Activated CD4-positive, alpha-beta T cell treated with anti-CD3 and anti-CD28 coated beads, Interleukin-2, amount 10 ng/mL, durations not matched to agents 24 days and 14 days (primary cell): ENCODE results near the gene SLC46A1. TPM values are rescaled to one million over a fixed set of nuclear protein-coding genes. Genes with fewer than 3 reads are reported as not detected.
A peak's percentile ranks its signal among the peaks of the same experiment; 100 is the strongest.

Source experiments
- DNase-seq: peaks from one replicate; pipeline ENCODE4 v3.0.0; 2022
- H3K27ac Mint-ChIP-seq: one replicate; pipeline ENCODE4 v1.8.0; 2022; ENCODE audit warnings: mild to moderate bottlenecking, mixed read lengths
- H3K27me3 Mint-ChIP-seq: one replicate; pipeline ENCODE4 v1.8.0; 2022; ENCODE audit warnings: mixed read lengths
- H3K36me3 Mint-ChIP-seq: one replicate; pipeline ENCODE4 v1.8.0; 2022; ENCODE audit warnings: low read depth, mild to moderate bottlenecking, mixed read lengths
- H3K4me1 Mint-ChIP-seq: one replicate; pipeline ENCODE4 v1.8.0; 2021; ENCODE audit warnings: mixed read lengths
- H3K4me3 Mint-ChIP-seq: one replicate; pipeline ENCODE4 v1.8.0; 2022; ENCODE audit warnings: mild to moderate bottlenecking, moderate library complexity, mixed read lengths
- H3K9me3 Mint-ChIP-seq: one replicate; pipeline ENCODE4 v1.8.0; 2021; ENCODE audit warnings: mixed read lengths
- intact Hi-C: fragments of 100-400 bp; cut with micrococcal nuclease; formaldehyde crosslinking; loops from one replicate; pipeline ENCODE4 v1.15.1; 2023
- total RNA-seq: library from RNA; stranded (reverse); gene quantifications from 2 replicates; pipeline ENCODE4 v1.2.3, GENCODE V29; 2022

Gene SLC46A1
- total RNA-seq, 1 donor from 2014 or later = 7.9 TPM

GRCh38 chr17:28415886-28416285 lies 9.9 kb upstream of the SLC46A1 start:
- Mint-ChIP-seq H3K27me3 (peaks cover 20% of the 10 kb centered on the region), H3K4me1 (peaks cover 2% of the 10 kb centered on the region), H3K4me3 (no peak overlapping the region), H3K36me3 (no peaks in the 10 kb centered on the region), H3K27ac (no peak overlapping the region), H3K9me3 (no peaks in the 10 kb centered on the region)
- no peak for DNase-seq
- intact Hi-C loops = loop anchor here (5.0 kb wide), 1 partner anchor 136 kb away; the partner anchor contains the start of gene UNC119

GRCh38 chr17:28413804-28414203 lies 7.8 kb upstream of the SLC46A1 start:
- no peak overlapping the region for H3K27ac Mint-ChIP-seq
- peaks cover 2% of the 10 kb centered on the region for H3K4me1 Mint-ChIP-seq
- no peak for DNase-seq
- no peaks in the 10 kb centered on the region for H3K9me3 Mint-ChIP-seq
- H3K27me3 Mint-ChIP-seq = peaks cover 22% of the 10 kb centered on the region
- intact Hi-C loops = no loop called here
- H3K36me3 Mint-ChIP-seq = no peaks in the 10 kb centered on the region
- H3K4me3 Mint-ChIP-seq = no peak overlapping the region

GRCh38 chr17:28412099-28412498 lies 6.1 kb upstream of the SLC46A1 start:
- no peak overlapping the region for H3K4me3 Mint-ChIP-seq

GRCh38 chr17:28407974-28408306 lies 1.9 kb upstream of the SLC46A1 start:
- peaks cover 3% of the 10 kb centered on the region for H3K36me3 Mint-ChIP-seq
- H3K9me3 Mint-ChIP-seq = no peaks in the 10 kb centered on the region
- no peak overlapping the region for H3K27ac Mint-ChIP-seq
- DNase-seq = no peak
- intact Hi-C loops = no loop called here
- H3K4me1 Mint-ChIP-seq = peaks cover 5% of the 10 kb centered on the region
- H3K27me3 Mint-ChIP-seq = peaks cover 15% of the 10 kb centered on the region
- no peak overlapping the region for H3K4me3 Mint-ChIP-seq

More at GRCh38 chr17:28412099-28412498, 6.1 kb upstream of the SLC46A1 start:
- no peaks in the 10 kb centered on the region for H3K36me3 Mint-ChIP-seq
- H3K27me3 Mint-ChIP-seq = peaks cover 22% of the 10 kb centered on the region
- intact Hi-C loops = no loop called here
- H3K27ac Mint-ChIP-seq = no peak overlapping the region
- no peaks in the 10 kb centered on the region for H3K9me3 Mint-ChIP-seq
- peaks cover 2% of the 10 kb centered on the region for H3K4me1 Mint-ChIP-seq
- no peak for DNase-seq

- Mint-ChIP-seq H3K27ac (no peak overlapping the region), H3K36me3 (peaks cover 3% of the 10 kb centered on the region), H3K9me3 (no peaks in the 10 kb centered on the region), H3K4me1 (peaks cover 5% of the 10 kb centered on the region), H3K27me3 (peaks cover 15% of the 10 kb centered on the region), H3K4me3 (peak overlapping the region; percentile 10)
- intact Hi-C loops = no loop called here
- DNase-seq = no peak
Measured at GRCh38 chr17:28407130-28407973, 1.3 kb upstream of the SLC46A1 start.

- Mint-ChIP-seq H3K36me3 (peaks cover 3% of the 10 kb centered on the region), H3K4me1 (peaks cover 7% of the 10 kb centered on the region), H3K27me3 (peaks cover 10% of the 10 kb centered on the region), H3K4me3 (peak overlapping the region; percentile 78), H3K9me3 (no peaks in the 10 kb centered on the region), H3K27ac (peak overlapping the region; percentile 39)
- intact Hi-C loops = no loop called here
- DNase-seq = no peak
Measured at GRCh38 chr17:28406473-28406814, 432 bp upstream of the SLC46A1 start.

- peaks cover 5% of the 10 kb centered on the region for H3K27me3 Mint-ChIP-seq
- peak overlapping the region; percentile 80 for H3K4me3 Mint-ChIP-seq
- H3K9me3 Mint-ChIP-seq = no peaks in the 10 kb centered on the region
- H3K27ac Mint-ChIP-seq = no peak overlapping the region
- DNase-seq = no peak
- H3K4me1 Mint-ChIP-seq = peaks cover 7% of the 10 kb centered on the region
- peaks cover 3% of the 10 kb centered on the region for H3K36me3 Mint-ChIP-seq
- intact Hi-C loops = no loop called here
Measured at GRCh38 chr17:28404812-28405570, 1.0 kb downstream of the SLC46A1 start.

GRCh38 chr17:28404461-28404811 lies 1.6 kb downstream of the SLC46A1 start:
- DNase-seq = no peak
- peaks cover 7% of the 10 kb centered on the region for H3K4me1 Mint-ChIP-seq
- peak overlapping the region; percentile 19 for H3K4me3 Mint-ChIP-seq
- no peak overlapping the region for H3K27ac Mint-ChIP-seq
- H3K9me3 Mint-ChIP-seq = no peaks in the 10 kb centered on the region
- peaks cover 3% of the 10 kb centered on the region for H3K36me3 Mint-ChIP-seq
- peaks cover 3% of the 10 kb centered on the region for H3K27me3 Mint-ChIP-seq
- intact Hi-C loops = no loop called here

GRCh38 chr17:28404007-28404406 lies 2.0 kb downstream of the SLC46A1 start:
- intact Hi-C loops = no loop called here
- Mint-ChIP-seq H3K4me1 (peaks cover 7% of the 10 kb centered on the region), H3K27me3 (peaks cover 2% of the 10 kb centered on the region)

GRCh38 chr17:28402844-28403243 lies 3.2 kb downstream of the SLC46A1 start:
- no peak overlapping the region for H3K27ac Mint-ChIP-seq
- H3K36me3 Mint-ChIP-seq = peaks cover 3% of the 10 kb centered on the region
- DNase-seq = no peak
- intact Hi-C loops = no loop called here
- no peak overlapping the region for H3K4me3 Mint-ChIP-seq
- peaks cover 7% of the 10 kb centered on the region for H3K4me1 Mint-ChIP-seq
- H3K27me3 Mint-ChIP-seq = peaks cover 2% of the 10 kb centered on the region
- no peaks in the 10 kb centered on the region for H3K9me3 Mint-ChIP-seq

More at GRCh38 chr17:28404007-28404406, 2.0 kb downstream of the SLC46A1 start:
- Mint-ChIP-seq H3K4me3 (no peak overlapping the region), H3K9me3 (no peaks in the 10 kb centered on the region), H3K36me3 (peaks cover 3% of the 10 kb centered on the region), H3K27ac (no peak overlapping the region)
- no peak for DNase-seq

- Mint-ChIP-seq H3K27ac (no peak overlapping the region), H3K4me3 (no peak overlapping the region), H3K9me3 (no peaks in the 10 kb centered on the region), H3K27me3 (peaks cover 2% of the 10 kb centered on the region), H3K4me1 (peaks cover 7% of the 10 kb centered on the region), H3K36me3 (peaks cover 3% of the 10 kb centered on the region)
- no peak for DNase-seq
- intact Hi-C loops = no loop called here
Measured at GRCh38 chr17:28402224-28402630, 3.8 kb downstream of the SLC46A1 start.

GRCh38 chr17:28399808-28400207 lies 6.2 kb downstream of the SLC46A1 start:
- H3K27me3 Mint-ChIP-seq = no peaks in the 10 kb centered on the region
- intact Hi-C loops = no loop called here
- H3K4me1 Mint-ChIP-seq = peaks cover 4% of the 10 kb centered on the region
- no peaks in the 10 kb centered on the region for H3K9me3 Mint-ChIP-seq
- no peak for DNase-seq
- peak overlapping the region; percentile 35 for H3K27ac Mint-ChIP-seq
- no peak overlapping the region for H3K4me3 Mint-ChIP-seq
- peaks cover 3% of the 10 kb centered on the region for H3K36me3 Mint-ChIP-seq

- Mint-ChIP-seq H3K9me3 (no peaks in the 10 kb centered on the region), H3K4me1 (peaks cover 6% of the 10 kb centered on the region), H3K27ac (no peak overlapping the region), H3K36me3 (peaks cover 5% of the 10 kb centered on the region), H3K27me3 (no peaks in the 10 kb centered on the region), H3K4me3 (no peak overlapping the region)
- no peak for DNase-seq
- intact Hi-C loops = no loop called here
Measured at GRCh38 chr17:28398280-28398981, 7.6 kb downstream of the SLC46A1 start.
